HG03571 (cell line): ENCODE data around the gene EFCC1.

Experiments used
- ATAC-seq: cut with Tn5 transposase; IDR thresholded peaks from one replicate; pipeline ENCODE4 v1.9.1; 2021; ENCODE audit not compliant: unreplicated experiment

Gene EFCC1

DNA sequence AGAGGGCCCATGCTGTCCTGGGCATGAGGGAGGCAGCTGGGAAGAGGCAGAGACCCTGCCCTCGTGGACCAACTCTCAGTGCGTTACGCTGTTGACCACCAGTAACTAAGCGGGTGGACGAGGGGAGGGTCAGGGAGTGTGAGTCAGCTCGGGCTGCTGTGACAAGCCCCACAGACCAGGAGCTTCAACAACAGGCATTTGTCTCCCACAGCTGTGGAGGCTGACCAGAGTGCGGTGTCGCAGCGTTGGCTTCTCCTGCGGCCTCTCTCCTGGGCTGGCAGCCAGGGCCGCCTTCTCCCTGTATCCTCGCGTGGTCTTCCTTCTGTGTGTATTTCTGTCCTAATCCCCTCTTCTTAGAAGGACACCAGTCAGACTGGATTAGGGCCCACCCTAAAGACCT, 13.0 kb downstream of the EFCC1 start:
- no peak for ATAC-seq

DNA sequence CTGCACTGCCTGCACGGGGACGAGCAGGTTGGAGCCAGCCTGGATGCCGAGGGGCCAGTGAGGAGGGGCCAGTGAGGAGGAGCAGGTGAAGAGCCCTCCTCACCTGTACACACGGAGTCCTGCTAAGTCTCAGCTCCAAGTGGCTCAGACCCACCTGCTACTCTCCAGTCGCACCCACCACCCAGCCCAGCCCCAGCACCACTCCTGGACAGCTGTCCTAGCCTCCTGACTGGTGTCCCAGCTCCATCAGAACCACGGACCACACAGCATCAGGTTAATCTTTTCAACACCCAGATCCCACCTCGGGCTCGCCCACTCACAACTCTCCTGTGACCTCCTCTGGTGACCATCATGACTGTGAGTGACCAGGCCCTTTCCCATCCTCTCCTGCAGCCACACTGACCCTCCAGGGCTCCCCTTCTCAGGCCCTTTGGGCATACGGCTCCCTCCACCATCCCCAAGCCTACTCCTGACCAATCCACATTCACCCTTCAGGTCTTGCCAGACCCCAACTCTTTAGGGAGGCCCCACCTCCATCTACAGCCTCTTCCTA, 13.8 kb downstream of the EFCC1 start:
- no peak for ATAC-seq

DNA sequence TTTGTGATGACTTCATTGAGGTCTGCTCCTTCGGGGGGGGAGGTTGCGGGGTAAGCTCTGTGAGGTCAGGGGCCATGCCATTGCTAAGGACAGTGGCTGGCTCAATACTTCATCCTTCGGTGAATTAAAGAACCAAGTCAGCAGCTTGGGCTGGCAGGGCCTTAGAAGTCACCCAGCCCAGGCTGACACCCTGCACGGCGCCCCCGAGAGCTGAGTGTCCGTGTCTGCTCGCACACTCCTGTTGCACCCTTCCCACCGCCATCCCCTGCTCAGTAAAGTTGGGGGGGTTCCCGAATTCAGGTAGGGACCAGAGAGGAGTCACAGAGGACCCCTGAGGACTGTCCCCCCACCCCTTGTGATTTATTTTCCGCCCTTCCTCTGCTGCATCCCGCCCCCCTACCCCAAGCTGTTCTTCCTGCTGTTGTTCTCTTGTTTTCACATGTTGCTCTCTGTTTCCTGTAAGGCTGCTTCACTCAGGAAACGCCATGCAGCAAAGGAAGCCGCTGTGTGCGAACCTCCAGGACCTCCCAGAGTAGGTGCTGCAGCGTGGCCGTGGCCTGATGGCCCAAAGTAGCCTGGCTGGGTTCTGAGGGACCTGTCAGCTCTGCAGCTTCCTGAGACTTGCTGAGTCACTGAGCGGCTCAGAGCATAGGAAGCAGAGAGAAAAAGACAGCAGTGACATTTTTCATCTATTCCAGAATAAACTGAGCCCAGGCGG, 14.4 kb downstream of the EFCC1 start:
- ATAC-seq = no peak

DNA sequence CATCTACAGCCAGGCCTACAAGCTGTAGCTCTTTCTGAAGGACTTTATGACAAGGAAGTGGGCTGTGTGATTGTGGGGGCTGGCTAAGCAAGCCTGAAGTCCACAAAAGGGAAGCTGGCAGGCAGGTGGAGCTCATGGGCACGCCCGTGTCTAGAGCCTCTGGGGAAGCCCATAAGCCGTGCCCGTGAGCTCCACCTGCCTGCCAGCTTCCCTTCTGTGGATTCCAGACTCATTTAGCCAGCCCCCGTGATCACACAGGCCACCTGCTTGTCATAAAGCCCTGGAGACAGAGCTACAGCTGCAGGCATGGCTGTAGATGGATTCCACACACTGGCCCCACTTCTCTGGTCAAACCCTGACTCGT, 15.2 kb downstream of the EFCC1 start:
- no peak for ATAC-seq

DNA sequence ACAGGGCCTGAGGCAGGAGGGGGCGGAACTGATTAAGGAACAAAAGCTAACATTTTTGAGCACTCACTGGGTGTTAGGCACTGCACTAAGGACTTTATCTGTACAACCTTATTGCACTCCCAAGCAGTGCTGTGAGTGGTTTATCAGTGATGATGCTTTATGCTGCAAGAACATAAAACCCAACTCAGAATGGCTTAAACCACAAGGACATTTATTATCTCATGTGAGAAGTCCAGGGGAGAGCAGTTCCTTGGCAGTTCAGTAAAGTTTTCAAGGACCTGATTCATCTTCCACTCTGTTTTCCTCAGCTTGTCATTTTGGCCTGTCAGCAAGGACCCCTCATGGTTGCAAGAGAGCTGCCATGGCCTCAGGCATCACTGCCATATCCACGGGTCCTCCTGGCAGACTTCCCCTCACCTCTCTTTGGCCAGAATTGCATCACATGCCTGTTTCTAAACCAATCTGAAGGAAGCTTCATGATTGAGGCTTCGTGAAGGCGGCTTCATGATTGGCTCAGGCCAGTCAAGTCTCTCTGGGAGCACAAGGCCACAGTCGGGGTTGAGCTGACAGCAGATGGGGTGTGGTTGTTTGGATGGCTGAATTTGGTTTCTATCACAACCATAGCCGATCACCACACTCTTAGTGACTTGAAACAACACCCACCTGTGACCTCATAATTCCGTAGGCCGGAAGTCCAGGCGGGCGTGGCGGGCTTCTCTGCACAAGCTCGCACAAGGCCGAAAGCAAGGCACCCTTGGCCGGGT, 15.8 kb downstream of the EFCC1 start:
- no peak for ATAC-seq

DNA sequence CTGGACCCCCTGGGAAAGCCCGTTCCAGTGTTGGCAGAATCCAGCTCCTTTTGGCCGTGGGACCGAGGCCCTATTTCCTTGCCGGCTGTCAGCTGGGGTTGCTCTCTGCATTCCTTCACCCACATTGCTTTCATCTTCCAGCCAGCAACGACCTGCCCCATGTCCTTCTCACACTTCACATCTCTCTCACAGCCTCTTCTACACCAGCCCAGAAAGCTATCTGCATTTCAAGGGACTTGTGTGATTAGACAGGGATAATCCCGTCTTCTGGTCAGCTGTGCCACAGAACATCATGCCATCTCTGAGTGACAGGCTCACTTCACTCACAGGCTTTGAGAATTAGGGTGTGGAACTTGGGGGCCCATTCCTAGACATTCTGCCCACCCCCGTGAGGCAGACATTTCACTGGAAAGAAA, 16.4 kb downstream of the EFCC1 start:
- no peak for ATAC-seq

DNA sequence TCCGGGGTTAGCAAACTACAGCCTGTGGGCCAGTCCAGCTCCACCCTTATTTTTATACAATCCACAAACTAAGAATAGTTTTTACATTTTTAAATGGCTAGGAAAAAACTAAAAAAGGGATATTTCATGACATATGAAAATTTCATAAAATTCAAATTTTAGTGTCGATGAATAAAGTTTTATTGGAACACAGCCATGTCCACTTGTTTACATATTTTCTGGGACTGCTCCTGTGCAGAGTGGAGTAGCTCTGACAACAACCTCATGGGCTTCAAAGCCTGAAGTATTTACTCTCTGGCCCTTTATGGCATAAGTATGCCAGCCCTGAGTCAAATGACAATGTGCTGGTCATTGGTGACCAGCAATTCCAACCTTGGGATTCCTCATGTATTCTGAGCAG, 17.2 kb downstream of the EFCC1 start:
- no peak for ATAC-seq

DNA sequence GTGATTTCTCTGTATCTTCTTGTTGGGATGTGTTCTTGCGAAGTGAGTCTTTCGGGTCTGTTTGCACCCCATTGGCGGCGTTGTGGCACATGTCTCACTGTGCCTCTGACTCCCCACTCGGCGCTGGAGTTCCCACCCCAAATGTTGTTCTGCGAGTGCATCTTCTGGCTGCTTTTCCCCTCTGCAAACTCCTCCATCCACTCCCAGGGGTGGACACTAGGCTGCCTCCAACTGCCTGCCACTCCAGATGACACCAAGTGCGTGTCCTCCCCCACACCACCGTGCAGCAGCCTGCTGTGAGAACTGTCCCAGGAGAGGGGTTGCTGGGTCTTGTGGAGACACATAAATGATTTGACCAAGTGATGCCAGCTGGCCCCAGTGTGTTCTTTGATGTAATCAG, 17.6 kb downstream of the EFCC1 start:
- no peak for ATAC-seq

DNA sequence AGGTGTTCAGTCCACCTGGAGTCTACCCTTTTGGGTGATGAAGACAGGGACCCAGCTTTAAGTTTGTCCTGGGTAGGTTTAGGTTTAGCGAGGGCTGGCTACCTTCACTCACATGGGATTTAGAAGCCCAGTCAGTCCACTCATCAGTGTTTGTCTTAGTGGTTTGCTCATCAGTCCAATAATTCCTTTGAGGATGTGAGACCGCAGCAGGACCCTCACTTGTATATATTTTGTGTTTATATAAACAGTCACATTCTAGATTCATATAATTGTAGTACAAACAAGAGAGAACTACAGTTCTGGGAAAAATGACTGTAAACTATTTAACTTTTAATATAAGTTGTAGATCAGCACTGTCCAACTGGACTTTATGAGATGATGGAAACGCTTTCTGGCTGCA, 18.2 kb downstream of the EFCC1 start:
- ATAC-seq = no peak

DNA sequence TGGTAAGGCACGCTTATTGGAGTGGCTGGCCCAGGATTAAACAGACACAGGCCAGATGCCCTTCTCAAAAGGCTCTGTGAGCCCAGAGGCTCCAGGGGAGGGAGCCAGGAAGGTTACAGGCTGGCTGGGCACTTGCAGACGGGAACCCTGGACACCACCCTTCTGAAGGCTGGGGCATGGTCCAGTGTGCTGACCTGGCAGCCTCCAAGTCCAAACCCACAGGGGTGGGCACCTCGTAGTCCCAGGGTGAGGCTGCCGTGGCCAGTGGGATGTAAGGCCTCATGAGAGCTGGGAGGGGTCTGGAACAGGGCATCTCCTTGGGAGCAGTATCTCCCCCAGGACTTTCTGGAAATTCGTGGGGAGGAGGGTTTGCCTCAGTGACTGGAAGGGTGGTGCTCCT, 19.6 kb downstream of the EFCC1 start:
- no peak for ATAC-seq

DNA sequence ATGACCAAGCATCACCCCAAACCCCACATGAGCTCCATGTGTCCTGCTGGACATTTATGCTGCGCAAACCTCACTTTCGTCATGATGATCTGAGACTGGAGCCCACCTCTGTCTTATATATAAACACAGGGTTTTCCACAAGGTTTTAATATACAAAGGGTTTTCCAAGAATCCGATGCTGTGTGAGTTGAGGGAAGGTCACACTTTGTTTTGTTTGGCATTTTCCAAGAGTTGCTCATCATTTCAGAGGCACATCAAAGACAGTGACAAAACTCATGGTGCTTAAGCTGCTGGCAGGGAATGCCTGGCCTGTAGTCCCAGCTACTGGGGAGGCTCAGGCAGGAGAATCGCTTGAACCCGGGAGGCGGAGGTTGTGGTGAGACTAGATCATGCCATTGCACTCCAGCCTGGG, 20.0 kb downstream of the EFCC1 start:
- ATAC-seq = no peak

DNA sequence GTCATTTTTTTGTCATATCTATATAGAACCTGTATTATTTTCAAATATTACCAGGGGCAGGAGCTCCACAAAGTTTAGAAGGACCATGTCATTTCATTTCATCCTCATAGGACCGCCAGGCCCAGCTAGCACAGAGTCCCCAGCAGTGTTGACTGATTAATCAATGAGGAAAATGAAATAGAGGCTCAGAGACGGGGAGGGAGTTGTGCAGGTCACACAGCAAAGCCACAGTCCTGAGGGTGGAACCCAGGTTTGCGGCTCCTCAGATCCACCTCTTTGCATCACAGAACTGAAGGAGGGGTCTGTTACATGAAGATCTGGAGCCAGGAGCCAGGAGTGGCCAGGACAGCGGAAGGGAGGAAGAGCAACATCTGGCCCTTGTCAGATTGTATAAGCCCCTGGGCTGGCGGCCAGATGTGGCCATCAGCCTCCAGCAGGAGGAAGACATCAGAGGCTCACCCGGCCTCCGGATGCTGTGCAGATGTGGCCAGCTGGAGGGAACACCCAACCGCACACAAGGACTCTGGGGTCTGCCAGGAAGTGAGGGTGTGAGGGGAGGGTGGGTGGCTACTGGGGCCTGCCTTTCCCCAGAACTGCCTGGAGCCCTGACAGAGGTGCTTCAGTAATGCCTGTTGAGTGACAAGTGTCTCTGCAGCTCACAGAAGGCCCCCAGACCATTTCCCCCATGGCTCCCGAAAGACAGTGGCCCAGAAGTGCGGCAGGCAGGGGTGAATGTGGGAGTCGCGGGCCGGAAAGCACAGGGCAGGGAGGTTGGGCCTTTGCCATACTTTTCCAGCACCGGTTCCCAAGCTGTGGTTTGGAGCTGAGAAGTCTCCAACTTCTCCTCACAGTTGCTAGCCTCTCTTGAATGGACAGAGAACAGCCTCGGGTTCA, 21.3 kb downstream of the EFCC1 start:
- ATAC-seq = no peak

DNA sequence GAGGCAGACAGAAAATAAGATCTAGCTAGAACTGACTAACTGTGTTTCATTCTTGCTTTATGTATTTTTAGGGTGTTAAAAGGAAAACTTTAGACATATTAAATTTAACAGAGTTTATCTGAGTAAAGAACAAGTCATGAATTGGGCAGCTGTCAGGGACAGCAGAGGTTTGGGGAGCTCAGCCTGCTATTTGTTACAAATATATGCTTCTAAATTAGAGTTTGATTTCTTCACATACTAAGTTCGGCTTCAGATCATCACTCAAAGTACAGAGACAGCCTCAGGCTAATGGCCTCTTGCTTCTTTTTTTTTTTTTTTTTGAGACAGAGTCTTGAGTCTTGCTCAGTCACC, 21.9 kb downstream of the EFCC1 start:
- no peak for ATAC-seq

DNA sequence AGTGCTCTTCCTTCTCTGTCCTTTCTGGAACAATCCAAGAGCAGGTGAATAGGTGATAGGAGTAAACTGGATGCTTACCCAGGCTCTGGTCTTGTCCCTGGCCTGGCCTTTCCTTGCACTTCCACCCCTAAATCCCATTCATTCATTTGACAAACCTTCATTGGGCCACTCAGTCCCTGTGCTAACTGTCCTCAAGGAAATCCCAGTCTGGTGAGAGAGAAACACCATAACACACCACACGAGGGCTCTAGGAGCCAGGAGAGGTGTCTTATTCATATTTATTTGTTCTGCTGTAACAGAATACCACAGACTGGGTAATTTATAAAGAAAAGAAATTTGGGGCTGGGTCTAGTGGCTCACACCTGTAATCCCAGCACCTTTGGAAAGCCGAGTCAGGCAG, 22.8 kb downstream of the EFCC1 start:
- ATAC-seq = no peak

DNA sequence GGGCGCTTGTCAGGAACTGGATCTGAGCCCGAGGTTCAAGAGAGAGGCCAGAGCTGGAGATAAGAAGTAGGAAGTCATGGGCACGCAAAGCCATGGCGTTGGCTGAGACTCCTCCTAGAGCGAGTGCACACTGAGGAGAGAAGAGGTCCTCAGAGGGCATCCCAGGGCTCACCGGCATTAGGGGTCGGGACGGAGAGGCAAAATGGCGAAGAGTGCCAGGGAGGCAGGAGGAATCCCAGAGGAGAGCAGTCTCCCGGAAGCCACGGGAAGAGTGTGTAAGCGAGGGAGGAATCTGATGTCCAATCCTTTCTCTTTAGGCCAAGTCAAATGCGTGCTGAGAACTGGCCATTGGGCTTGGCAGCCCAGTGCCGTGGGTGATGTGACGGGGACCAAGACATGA, 24.0 kb downstream of the EFCC1 start:
- no peak for ATAC-seq

DNA sequence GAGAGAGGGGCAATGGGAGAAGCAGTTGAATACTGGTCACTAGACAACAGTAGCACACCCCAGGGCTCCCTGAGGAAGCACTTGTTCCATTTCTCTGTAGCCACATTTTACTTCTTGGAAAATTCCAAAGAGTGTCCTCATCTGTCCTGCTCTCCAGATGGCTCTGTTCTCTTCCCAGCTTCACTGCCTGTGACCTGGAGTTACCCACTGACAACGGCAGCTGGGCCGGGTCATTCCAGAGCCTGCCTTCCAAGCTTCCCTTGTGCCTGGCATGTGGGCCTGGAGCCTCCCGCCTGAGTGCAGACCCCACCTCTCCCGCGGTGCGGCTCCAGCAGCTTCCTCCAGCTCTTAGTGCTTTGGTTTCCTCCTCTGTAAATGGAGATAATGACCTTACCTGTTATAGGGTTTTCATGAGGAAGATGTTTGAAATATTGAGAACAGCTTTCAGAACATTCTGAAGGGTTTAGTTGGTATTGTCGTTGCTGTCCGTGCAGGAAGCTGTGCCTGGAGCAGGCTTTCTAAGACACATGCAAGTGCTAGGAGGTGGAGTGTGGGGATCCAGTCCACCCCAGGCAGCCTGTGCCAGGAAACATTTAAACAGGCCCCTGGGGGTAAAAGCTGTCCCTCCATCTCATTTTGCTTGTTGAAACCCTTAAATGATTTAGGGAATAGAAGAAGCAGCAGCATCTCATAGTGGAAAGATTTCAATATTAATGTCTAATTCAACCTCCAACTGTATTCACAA, 24.8 kb downstream of the EFCC1 start:
- no peak for ATAC-seq

DNA sequence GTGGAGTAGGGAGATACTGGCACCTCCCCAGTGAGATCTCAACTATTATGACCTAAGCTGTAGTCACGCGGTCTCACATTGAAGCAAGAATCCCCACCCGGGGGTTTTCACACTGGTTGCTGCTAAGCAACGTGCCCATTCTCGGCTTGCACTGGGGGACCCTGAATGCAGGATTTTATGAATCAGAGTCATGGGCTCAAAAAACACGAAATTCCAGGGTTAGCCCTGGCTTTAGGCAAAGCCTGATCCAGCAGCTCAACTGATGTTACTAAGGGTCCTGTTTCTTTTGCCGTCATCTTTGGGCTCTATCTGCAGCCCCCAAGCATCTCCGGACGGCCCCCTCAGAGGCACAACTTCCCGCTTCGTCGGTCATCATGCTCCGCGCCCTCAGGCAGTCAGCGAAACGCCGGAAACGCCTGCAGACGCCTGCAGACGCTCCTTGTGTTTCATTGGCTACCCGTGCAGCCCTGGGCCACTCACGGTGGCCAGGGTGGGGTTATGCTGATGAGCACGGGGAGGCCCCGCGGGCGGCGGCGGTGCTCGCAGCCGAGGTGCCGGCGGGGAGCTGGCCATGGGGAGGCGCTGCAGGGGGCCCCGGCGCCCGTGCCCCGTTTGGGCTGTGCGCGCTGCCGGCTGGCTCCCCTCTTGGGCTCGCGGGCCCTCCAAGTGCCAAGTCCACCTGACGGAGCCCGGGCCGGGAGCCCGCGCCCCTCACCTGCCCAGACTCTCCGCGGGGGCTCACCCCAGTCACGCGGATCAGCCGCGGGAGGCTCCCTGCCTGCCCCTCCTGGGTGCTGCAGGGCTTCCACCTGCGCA, 25.8 kb downstream of the EFCC1 start:
- peak; percentile 97 for ATAC-seq

DNA sequence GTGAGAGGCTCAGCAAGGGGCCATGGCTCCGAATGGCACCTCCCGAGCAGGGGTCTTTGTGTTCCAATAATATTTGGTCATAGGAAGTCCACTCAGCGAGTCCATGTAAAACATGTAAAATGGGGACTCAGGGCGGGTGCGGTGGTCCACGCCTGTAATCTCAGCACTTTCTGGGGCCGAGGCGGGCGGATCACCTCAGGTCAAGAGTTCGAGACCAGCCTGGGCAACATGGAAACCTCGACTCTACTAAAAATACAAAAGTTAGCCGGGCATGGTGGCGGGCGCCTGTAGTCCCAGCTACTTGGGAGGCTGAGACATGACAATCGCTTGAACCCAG, 26.4 kb downstream of the EFCC1 start:
- ATAC-seq = no peak

DNA sequence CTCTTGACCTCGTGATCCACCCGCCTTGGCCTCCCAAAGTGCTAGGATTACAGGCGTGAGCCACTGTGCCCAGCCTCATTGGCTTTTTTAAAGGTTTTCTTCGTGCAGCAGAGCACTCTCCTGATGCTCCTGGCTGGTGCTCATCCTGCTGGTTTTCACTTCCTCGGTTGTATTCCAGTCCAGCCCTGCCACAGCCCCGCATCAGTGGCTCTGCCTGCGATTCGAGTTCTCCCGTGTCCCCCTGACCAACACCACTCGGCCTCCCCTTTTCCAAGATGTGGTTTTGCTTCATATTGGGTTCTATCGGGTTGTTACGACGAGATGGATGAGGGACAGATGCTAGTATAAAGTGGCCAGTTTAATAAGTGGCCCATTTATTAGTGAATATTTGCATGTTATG, 27.8 kb downstream of the EFCC1 start:
- ATAC-seq = no peak

DNA sequence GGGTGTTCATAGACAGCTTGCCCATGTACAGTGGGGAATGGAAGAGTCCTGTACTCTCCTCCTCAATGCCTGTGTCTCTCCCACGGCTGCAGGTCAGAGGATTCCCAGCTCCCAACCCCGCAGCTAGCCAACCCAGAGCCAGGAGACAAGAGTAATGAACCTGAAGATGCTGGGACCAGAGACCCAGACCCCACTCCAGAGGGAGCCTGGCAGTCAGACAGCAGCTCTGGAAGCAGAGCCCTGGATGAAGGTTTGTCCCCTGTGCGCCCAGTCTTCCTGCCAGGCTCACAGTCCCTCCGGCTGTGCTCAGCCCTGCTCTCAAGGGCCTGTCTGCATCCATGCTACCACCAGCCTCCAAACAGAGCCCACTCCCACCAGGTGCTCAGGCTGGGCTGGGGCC, 29.5 kb downstream of the EFCC1 start:
- ATAC-seq = no peak
